Measurements from ENCODE around the gene LIMS2.

LIMS2 gene

GRCh38 chr2:127656569-127657231, 18.6 kb downstream of the LIMS2 start:
- DNase-seq = no peak

- DNase-seq = no peak
Measured at GRCh38 chr2:127655209-127656073, 19.9 kb downstream of the LIMS2 start.

GRCh38 chr2:127654838-127655175, 20.5 kb downstream of the LIMS2 start:
- DNase-seq = no peak

GRCh38 chr2:127654084-127654837, 21.1 kb downstream of the LIMS2 start:
- DNase-seq = no peak

GRCh38 chr2:127653421-127654083, 21.8 kb downstream of the LIMS2 start:
- no peak for DNase-seq

- DNase-seq = no peak
Measured at GRCh38 chr2:127652786-127653357, 22.5 kb downstream of the LIMS2 start.

- DNase-seq = no peak
Measured at GRCh38 chr2:127651971-127652550, 23.3 kb downstream of the LIMS2 start.

- no peak for DNase-seq
Measured at GRCh38 chr2:127651381-127651809, 23.9 kb downstream of the LIMS2 start.

GRCh38 chr2:127650785-127651380, 24.4 kb downstream of the LIMS2 start:
- no peak for DNase-seq

- DNase-seq = no peak
Measured at GRCh38 chr2:127650041-127650784, 25.1 kb downstream of the LIMS2 start.

- peak; percentile 78 for DNase-seq
Measured at GRCh38 chr2:127649684-127650040, 25.7 kb downstream of the LIMS2 start.

- DNase-seq = no peak
Measured at GRCh38 chr2:127649100-127649611, 26.2 kb downstream of the LIMS2 start.

- no peak for DNase-seq
Measured at GRCh38 chr2:127648321-127648720, 27.0 kb downstream of the LIMS2 start.

- DNase-seq = peak; percentile 46
Measured at GRCh38 chr2:127647242-127648190, 27.8 kb downstream of the LIMS2 start.

- DNase-seq = no peak
Measured at GRCh38 chr2:127646487-127647241, 28.7 kb downstream of the LIMS2 start.

GRCh38 chr2:127645395-127646291, 29.7 kb downstream of the LIMS2 start, which contains the start of gene GPR17:
Gene GPR17, plus strand, starts transcription at chr2:127646153. Its CDS starts 4,583 bp downstream, at chr2:127650736.
- no peak for DNase-seq

- no peak for DNase-seq
Measured at GRCh38 chr2:127645026-127645394, 30.3 kb downstream of the LIMS2 start.

Measured in fibroblast of skin of right biceps (primary cell).